ENCODE measurements around the gene NR3C2.

NR3C2 gene

GRCh38 chr4:148302416-148302815, 139.8 kb downstream of the NR3C2 start:
- DNase-seq: no peak

- DNase-seq: no peak
Observed at GRCh38 chr4:148300877-148301276, 141.3 kb downstream of the NR3C2 start.

- DNase-seq: no peak
Observed at GRCh38 chr4:148299337-148299736, 142.9 kb downstream of the NR3C2 start.

- no peak for DNase-seq
Observed at GRCh38 chr4:148296498-148296897, 145.7 kb downstream of the NR3C2 start.

- no peak for DNase-seq
Observed at GRCh38 chr4:148295642-148296041, 146.6 kb downstream of the NR3C2 start.

- DNase-seq: no peak
Observed at GRCh38 chr4:148293571-148293970, 148.6 kb downstream of the NR3C2 start.

- no peak for DNase-seq
Observed at GRCh38 chr4:148292686-148293085, 149.5 kb downstream of the NR3C2 start.

- DNase-seq: peak; percentile 30
Observed at GRCh38 chr4:148289740-148290139, 152.5 kb downstream of the NR3C2 start.

GRCh38 chr4:148288448-148288847, 153.8 kb downstream of the NR3C2 start:
- DNase-seq: no peak

GRCh38 chr4:148287111-148287510, 155.1 kb downstream of the NR3C2 start:
- DNase-seq: no peak

- no peak for DNase-seq
Observed at GRCh38 chr4:148286012-148286411, 156.2 kb downstream of the NR3C2 start.

GRCh38 chr4:148283665-148284064, 158.5 kb downstream of the NR3C2 start:
- DNase-seq: no peak

- no peak for DNase-seq
Observed at GRCh38 chr4:148278310-148278709, 163.9 kb downstream of the NR3C2 start.

GRCh38 chr4:148275266-148275665, 166.9 kb downstream of the NR3C2 start:
- DNase-seq: no peak

- DNase-seq: no peak
Observed at GRCh38 chr4:148273501-148273986, 168.7 kb downstream of the NR3C2 start.

GRCh38 chr4:148271166-148271565, 171.0 kb downstream of the NR3C2 start:
- DNase-seq: no peak

GRCh38 chr4:148270630-148271029, 171.6 kb downstream of the NR3C2 start:
- no peak for DNase-seq

GRCh38 chr4:148268835-148269234, 173.4 kb downstream of the NR3C2 start:
- no peak for DNase-seq

- no peak for DNase-seq
Observed at GRCh38 chr4:148266921-148267320, 175.3 kb downstream of the NR3C2 start.

- DNase-seq: no peak
Observed at GRCh38 chr4:148266240-148266639, 176.0 kb downstream of the NR3C2 start.

- DNase-seq: no peak
Observed at GRCh38 chr4:148265627-148266026, 176.6 kb downstream of the NR3C2 start.

- DNase-seq: no peak
Observed at GRCh38 chr4:148263802-148264201, 178.4 kb downstream of the NR3C2 start.

- no peak for DNase-seq
Observed at GRCh38 chr4:148263127-148263526, 179.1 kb downstream of the NR3C2 start.

GRCh38 chr4:148261848-148262247, 180.4 kb downstream of the NR3C2 start:
- DNase-seq: no peak

GRCh38 chr4:148259841-148260240, 182.4 kb downstream of the NR3C2 start:
- no peak for DNase-seq

- DNase-seq: no peak
Observed at GRCh38 chr4:148258535-148258934, 183.7 kb downstream of the NR3C2 start.

All from retina (tissue), 1 donor.